MM.1S (cell line): ENCODE data around the gene C6orf136.
A peak's percentile ranks its signal among the peaks of the same experiment; 100 is the strongest.

ENCODE experiments used
- DNase-seq: peaks from one replicate; pipeline ENCODE4 v3.0.0-alpha.2; 2015
- H2AFZ ChIP-seq: fragments of 300-600 bp; sonication (generic); 2 replicates; pipeline ENCODE4 v1.6.0; 2016; ENCODE audit warnings: antibody characterized with exemption, low read length
- H3F3A ChIP-seq: fragments of 300-600 bp; sonication (generic); 2 replicates; pipeline ENCODE4 v1.6.1; 2016; ENCODE audit warnings: mild to moderate bottlenecking, antibody characterized with exemption, low read length, moderate library complexity, mixed read lengths; ENCODE audit not compliant: insufficient read depth
- H3K27ac ChIP-seq: fragments of 300-600 bp; sonication (generic); 2 replicates; pipeline ENCODE4 v1.5.1; 2016; ENCODE audit warnings: mild to moderate bottlenecking, low read length
- H3K27me3 ChIP-seq: fragments of 300-600 bp; sonication (generic); replicated peaks from 2 replicates; pipeline ENCODE4 v1.6.0; 2016; ENCODE audit warnings: low read length; ENCODE audit not compliant: insufficient read depth
- H3K36me3 ChIP-seq: fragments of 300-600 bp; sonication (generic); replicated peaks from 2 replicates; pipeline ENCODE4 v1.6.1; 2016; ENCODE audit warnings: mild to moderate bottlenecking, low read length, mixed read lengths; ENCODE audit not compliant: insufficient read depth
- H3K4me1 ChIP-seq: fragments of 300-600 bp; sonication (generic); 2 replicates; pipeline ENCODE4 v1.6.1; 2016; ENCODE audit warnings: low read length, mixed read lengths
- H3K4me2 ChIP-seq: fragments of 300-600 bp; sonication (generic); 2 replicates; pipeline ENCODE4 v1.6.0; 2016; ENCODE audit warnings: low read depth, low read length
- H3K4me3 ChIP-seq: fragments of 300-600 bp; sonication (generic); 2 replicates; pipeline ENCODE4 v1.5.1; 2016; ENCODE audit warnings: low read length, mixed read lengths
- H3K79me2 ChIP-seq: fragments of 300-600 bp; sonication (generic); 2 replicates; pipeline ENCODE4 v1.6.1; 2016; ENCODE audit warnings: mixed run types, low read length, mixed read lengths
- H3K9ac ChIP-seq: fragments of 300-600 bp; sonication (generic); 2 replicates; pipeline ENCODE4 v1.6.1; 2016; ENCODE audit warnings: low read length, mixed read lengths
- H3K9me2 ChIP-seq: fragments of 300-600 bp; sonication (generic); replicated peaks from 2 replicates; pipeline ENCODE4 v1.6.1; 2016; ENCODE audit warnings: mild to moderate bottlenecking, low read length, mixed read lengths; ENCODE audit not compliant: insufficient read depth
- H3K9me3 ChIP-seq: fragments of 300-600 bp; sonication (generic); replicated peaks from 2 replicates; pipeline ENCODE4 v1.6.1; 2016; ENCODE audit warnings: mild to moderate bottlenecking, low read length, mixed read lengths; ENCODE audit not compliant: insufficient read depth
- H4K20me1 ChIP-seq: fragments of 300-600 bp; sonication (generic); 2 replicates; pipeline ENCODE4 v1.6.1; 2016; ENCODE audit warnings: mild to moderate bottlenecking, low read length, moderate library complexity, mixed read lengths; ENCODE audit not compliant: insufficient read depth
- CTCF ChIP-seq: fragments of 300-600 bp; sonication (generic); IDR thresholded peaks from 2 replicates; pipeline ENCODE4 v1.5.1; 2016; ENCODE audit warnings: antibody characterized with exemption, low read length, mixed read lengths
- EZH2 ChIP-seq: fragments of 300-600 bp; sonication (generic); optimal IDR thresholded peaks from 2 replicates; pipeline ENCODE3; 2017; ENCODE audit warnings: low read depth, mild to moderate bottlenecking, antibody characterized with exemption, low read length, mixed read lengths
- EZH2phosphoT487 ChIP-seq: fragments of 300-600 bp; sonication (generic); IDR thresholded peaks from 2 replicates; pipeline ENCODE4 v1.6.1; 2018; ENCODE audit warnings: antibody characterized with exemption, low read length

Gene C6orf136

GRCh38 chr6:30611150-30611855 is 35.6 kb upstream of the C6orf136 start:
- H3K36me3 ChIP-seq = peaks cover 18% of the 10 kb centered on the region; the same call in 1 of the 2 replicates
- no peak overlapping the region for H3K4me2 ChIP-seq
- H3K27me3 ChIP-seq = no peaks in the 10 kb centered on the region
- H3F3A ChIP-seq = peaks cover 35% of the 10 kb centered on the region
- no peak overlapping the region for H3K27ac ChIP-seq
- H3K4me1 ChIP-seq = peaks cover 8% of the 10 kb centered on the region; the same call in 1 of the 2 replicates
- peaks cover 88% of the 10 kb centered on the region for H3K79me2 ChIP-seq
- no peaks in the 10 kb centered on the region for H3K9me2 ChIP-seq
- no peak for TF ChIP-seq EZH2
- H3K9ac ChIP-seq = no peak overlapping the region
- no peaks in the 10 kb centered on the region for H3K9me3 ChIP-seq
- no peak for DNase-seq
- H2AFZ ChIP-seq = no peak overlapping the region
- H3K4me3 ChIP-seq = no peak overlapping the region
- H4K20me1 ChIP-seq = no peaks in the 10 kb centered on the region; the same call in 1 of the 2 replicates

GRCh38 chr6:30611856-30612194 is 35.1 kb upstream of the C6orf136 start:
- no peak overlapping the region for H3K4me2 ChIP-seq
- no peak overlapping the region for H2AFZ ChIP-seq
- H3K4me3 ChIP-seq = no peak overlapping the region
- H3K4me1 ChIP-seq = peaks cover 8% of the 10 kb centered on the region; the same call in 1 of the 2 replicates
- H4K20me1 ChIP-seq = no peaks in the 10 kb centered on the region; the same call in 1 of the 2 replicates
- peaks cover 88% of the 10 kb centered on the region for H3K79me2 ChIP-seq
- H3K9me3 ChIP-seq = no peaks in the 10 kb centered on the region
- H3K36me3 ChIP-seq = peaks cover 20% of the 10 kb centered on the region; the same call in 1 of the 2 replicates
- DNase-seq = no peak
- H3F3A ChIP-seq = peaks cover 36% of the 10 kb centered on the region
- H3K9me2 ChIP-seq = no peaks in the 10 kb centered on the region
- TF ChIP-seq EZH2 = no peak
- TF ChIP-seq EZH2phosphoT487 = no peak
- no peak for TF ChIP-seq CTCF
- no peaks in the 10 kb centered on the region for H3K27me3 ChIP-seq
- no peak overlapping the region for H3K9ac ChIP-seq
- no peak overlapping the region for H3K27ac ChIP-seq

DNA sequence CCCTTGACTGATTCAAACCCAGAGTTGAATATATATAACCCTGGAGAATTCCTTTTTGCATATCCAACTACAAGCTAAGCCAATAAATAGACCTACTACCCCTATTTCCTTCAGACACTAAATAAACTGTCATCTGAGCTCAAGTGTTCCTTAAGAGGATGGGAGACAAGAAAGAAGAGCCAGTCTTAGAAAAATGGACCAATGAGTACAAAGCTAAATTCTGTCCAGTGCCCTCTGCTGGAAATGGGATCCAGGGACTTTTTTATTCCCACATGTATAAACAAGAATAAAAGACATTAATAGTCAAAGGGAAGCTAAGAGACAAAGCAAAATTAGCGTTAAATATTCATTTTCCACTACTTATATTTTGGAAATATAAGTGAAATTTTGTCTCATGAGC is 34.7 kb upstream of the C6orf136 start:
- peaks cover 37% of the 10 kb centered on the region for H3F3A ChIP-seq
- no peaks in the 10 kb centered on the region for H3K27me3 ChIP-seq
- no peak overlapping the region for H2AFZ ChIP-seq
- peaks cover 16% of the 10 kb centered on the region; the same call in 1 of the 2 replicates for H3K36me3 ChIP-seq
- DNase-seq = no peak
- no peak overlapping the region for H3K4me3 ChIP-seq
- peaks cover 87% of the 10 kb centered on the region for H3K79me2 ChIP-seq
- peaks cover 8% of the 10 kb centered on the region; the same call in 1 of the 2 replicates for H3K4me1 ChIP-seq
- no peaks in the 10 kb centered on the region for H3K9me3 ChIP-seq
- peak; percentile 11; the same call in 1 of the 2 replicates for TF ChIP-seq CTCF
- no peak for TF ChIP-seq EZH2
- H3K4me2 ChIP-seq = no peak overlapping the region
- H3K27ac ChIP-seq = no peak overlapping the region
- no peaks in the 10 kb centered on the region; the same call in 1 of the 2 replicates for H4K20me1 ChIP-seq
- no peak overlapping the region for H3K9ac ChIP-seq
- H3K9me2 ChIP-seq = no peaks in the 10 kb centered on the region

DNA sequence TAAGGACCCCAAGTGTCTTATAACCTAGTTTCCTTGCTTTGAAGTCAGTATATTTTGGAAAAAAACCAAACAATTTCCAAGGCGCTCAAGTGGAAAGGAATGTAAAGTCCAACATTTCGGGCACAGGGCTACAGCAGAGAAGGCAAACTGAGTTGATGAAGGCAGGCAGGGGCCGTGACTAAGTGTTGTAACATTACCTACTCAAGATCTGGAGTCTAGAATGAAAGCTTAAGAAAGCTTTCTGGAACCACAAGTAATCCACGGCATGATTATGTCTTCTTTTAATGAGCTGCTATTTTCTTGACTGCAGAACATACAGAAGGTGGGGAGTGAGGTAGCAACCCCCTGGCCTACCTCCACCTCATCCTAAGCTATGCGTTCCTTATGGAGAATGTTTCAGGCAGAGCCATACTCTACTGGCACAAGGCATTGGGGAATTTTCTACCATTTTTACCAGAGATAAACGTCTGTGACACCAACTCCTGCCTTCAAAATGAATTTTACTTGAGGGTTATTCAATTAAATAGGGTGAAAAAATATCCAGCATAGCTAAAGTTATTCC is 34.2 kb upstream of the C6orf136 start:
- Histone ChIP-seq H3K27ac (no peak overlapping the region), H3K27me3 (no peaks in the 10 kb centered on the region), H2AFZ (no peak overlapping the region), H3K4me1 (peaks cover 8% of the 10 kb centered on the region; the same call in 1 of the 2 replicates), H3K36me3 (peaks cover 16% of the 10 kb centered on the region; the same call in 1 of the 2 replicates), H3K79me2 (peaks cover 82% of the 10 kb centered on the region), H3F3A (peaks cover 37% of the 10 kb centered on the region), H3K9me3 (no peaks in the 10 kb centered on the region), H3K4me2 (no peak overlapping the region), H3K4me3 (no peak overlapping the region), H4K20me1 (no peaks in the 10 kb centered on the region; the same call in 1 of the 2 replicates), H3K9me2 (no peaks in the 10 kb centered on the region), H3K9ac (no peak overlapping the region)
- no peak for TF ChIP-seq EZH2phosphoT487
- no peak for TF ChIP-seq EZH2
- TF ChIP-seq CTCF = no peak
- DNase-seq = no peak
